ENCODE data around the gene PPP1R9A.

GRCh38 chr7:95311389-95311788 is 404.0 kb downstream of the PPP1R9A start:
- TF ChIP-seq GATA1 (IDR thresholded peaks at IDR 0.05; ENCODE audit: low read depth, low read length) (no peak), POLR2A (IDR thresholded peaks at IDR 0.05; ENCODE audit: low read length) (no peak)

Measured in erythroblast (primary cell).